Smooth muscle cell of the umbilical artery (primary cell): ENCODE data around the gene OSGEP. TPM values are rescaled to one million over a fixed set of nuclear protein-coding genes. Genes with fewer than 3 reads are reported as not detected.

ENCODE experiments used
- total RNA-seq: library from RNA; depleted of rRNA; stranded (reverse); fragments of >200 nt; gene quantifications from 2 replicates; pipeline ENCODE4 v1.2.3, GENCODE V29; 2014

Gene OSGEP
- 20.3 and 31.2 TPM in 2 replicates for total RNA-seq

DNA sequence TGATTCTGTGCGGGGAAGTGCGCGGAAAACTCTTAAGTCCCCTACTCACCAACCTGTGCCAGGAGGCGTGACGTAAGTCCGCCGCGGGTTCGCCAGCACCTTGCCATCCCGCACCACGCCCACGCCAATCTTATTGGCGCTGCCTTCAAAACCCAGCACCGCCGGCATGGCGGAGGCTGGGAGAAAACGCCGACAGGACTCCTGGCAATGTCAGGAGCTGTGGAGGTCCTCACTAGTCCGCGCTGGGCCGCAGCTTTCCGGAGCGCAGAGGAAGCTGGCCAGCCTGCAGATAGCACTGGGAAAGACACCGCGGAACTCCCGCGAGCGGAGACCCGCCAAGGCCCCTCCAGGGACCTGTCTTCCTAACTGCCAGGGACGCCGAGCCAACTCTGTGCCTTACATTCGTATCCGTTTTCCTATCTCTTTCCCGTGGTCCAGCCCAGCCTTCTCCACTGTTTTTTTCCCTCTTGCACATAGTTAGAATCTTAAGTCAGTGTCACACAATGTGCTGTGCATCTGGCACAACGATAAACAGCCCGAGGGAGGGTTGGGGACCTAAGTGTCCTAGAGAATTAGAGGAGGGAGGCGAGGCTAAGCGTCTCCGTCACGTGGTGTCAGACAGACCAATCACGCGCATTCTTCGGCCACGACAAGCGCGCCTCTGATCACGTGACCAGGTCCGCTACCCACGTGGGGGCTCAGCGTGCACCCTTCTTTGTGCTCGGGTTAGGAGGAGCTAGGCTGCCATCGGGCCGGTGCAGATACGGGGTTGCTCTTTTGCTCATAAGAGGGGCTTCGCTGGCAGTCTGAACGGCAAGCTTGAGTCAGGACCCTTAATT is at the start of gene OSGEP, which contains the start of gene APEX1:
TSS of gene OSGEP (minus strand) at position 297 of the 839 bp plus-strand sequence. CDS start at position 168, 129 bp downstream.
TSS of gene APEX1 (plus strand) at position 711 of the 839 bp plus-strand sequence. CDS start 420 bp downstream, outside the sequence.

DNA sequence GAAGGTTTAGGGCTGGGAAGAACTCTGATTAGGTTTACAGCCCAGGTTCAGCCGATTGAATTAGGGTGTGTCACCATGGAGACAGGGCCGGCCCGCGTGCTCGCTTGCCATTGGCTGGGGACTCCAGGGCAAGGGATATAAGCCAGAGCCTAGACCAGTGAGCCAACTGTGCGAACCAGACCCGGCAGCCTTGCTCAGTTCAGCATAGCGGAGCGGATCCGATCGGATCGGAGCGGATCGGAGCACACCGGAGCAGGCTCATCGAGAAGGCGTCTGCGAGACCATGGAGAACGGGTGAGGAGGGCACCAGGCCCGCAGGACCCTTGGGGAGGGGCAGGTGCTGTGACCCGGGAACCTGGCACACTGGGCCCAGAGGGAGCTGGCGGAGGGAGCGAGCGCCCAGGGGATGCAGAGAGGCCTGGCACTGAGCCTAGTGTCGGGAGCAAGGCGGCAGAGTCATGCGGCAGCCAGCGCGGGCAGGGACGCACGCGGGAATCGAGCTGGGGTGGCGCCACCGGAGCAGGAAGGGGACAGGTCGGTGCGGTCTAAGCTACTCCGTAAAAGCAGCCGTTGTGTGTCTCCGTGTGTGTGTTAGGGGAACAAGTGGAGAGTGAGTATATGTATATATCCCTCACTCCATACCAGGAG is 14.8 kb upstream of the OSGEP start, which contains the start of gene PNP:
TSS of gene PNP (plus strand) at position 165 of the 648 bp plus-strand sequence. CDS start at position 284, 119 bp downstream.

DNA sequence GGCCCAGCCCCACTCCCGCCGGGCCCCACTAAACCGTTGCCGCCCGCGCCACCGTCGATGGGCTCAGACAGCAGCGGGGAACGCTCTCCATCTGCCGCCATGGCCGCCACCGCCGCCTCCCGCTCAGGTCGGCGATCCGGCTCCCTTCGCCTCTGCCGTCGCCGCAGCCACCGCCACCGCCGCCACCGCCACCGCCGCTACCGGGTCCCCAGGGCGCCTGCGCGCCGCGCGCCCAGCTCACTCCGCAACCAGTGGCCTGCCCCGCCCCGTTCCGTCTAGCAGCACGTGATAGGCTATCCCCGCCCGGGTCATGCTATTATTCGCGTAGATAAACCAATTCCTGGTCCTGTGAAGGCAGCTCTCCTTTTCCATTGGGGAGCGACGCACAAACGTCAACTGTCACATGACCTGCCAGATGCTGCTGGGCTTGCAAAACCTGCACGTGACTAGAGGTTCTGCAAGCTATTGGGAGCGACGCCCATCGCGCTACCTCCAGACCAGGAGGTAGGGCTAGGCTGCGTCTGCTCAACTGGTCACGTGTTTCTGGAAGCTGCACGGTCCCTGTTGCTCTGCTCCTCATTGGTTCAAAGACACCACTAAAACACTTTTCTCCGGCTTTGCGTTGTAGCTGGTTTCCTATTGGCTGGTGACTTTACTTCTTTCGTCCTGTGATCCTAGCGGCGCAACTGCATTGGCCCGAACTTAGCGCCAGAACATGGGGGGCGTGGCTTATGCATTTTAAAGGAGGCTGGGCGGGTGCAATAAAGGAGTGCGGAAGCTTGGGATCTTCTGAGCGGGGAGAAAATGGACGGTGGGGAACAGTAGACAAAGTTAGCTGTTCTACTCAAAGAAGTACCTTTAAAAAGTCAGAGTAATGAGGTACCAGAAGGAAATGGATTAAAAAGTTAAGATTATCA is 6.9 kb upstream of the OSGEP start, which contains the start of gene PIP4P1:
TSS of gene PIP4P1 (minus strand) at position 210 of the 917 bp plus-strand sequence. CDS start at position 101, 109 bp downstream.

DNA sequence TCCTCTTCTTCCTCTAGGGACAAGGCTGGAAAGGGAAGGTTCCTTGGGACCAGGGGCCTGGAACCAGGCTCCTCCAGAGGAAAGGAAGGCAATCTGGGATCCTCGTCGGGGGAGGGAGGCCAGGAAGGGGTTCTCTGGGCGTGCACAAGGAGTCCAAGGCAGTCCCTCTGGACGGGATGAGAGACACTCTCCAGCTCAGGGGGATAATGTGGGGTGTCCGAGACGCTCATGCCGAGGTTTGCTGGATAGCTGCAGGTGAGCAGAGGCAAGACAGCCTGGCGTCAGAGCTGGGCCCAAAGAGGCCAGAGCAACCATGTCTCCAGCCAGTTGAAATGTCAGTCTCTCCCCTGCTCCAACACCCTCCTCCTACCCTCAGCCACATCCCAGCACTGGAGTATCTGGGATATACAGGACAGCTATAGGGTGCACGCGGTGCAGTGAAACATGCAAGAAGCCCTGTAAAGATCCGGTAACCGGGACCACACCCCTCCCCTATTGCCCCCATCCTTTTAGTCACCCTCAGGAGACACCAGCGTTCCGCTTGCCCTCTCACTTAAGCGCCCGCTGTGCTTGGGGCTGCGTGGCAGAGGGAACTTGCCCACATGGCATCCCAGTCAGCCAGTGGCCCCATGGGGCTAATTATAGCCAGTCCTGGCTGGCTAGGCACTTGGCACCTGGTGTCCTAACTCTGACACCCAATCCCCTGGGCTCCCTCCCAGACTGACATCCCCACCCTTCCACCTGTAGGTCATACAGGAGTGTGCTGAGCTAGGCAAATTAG is 18.8 kb downstream of the OSGEP start, which contains the start of gene KLHL33:
TSS of gene KLHL33 (minus strand) at position 585 of the 781 bp plus-strand sequence. CDS start at position 230, 355 bp downstream.

DNA sequence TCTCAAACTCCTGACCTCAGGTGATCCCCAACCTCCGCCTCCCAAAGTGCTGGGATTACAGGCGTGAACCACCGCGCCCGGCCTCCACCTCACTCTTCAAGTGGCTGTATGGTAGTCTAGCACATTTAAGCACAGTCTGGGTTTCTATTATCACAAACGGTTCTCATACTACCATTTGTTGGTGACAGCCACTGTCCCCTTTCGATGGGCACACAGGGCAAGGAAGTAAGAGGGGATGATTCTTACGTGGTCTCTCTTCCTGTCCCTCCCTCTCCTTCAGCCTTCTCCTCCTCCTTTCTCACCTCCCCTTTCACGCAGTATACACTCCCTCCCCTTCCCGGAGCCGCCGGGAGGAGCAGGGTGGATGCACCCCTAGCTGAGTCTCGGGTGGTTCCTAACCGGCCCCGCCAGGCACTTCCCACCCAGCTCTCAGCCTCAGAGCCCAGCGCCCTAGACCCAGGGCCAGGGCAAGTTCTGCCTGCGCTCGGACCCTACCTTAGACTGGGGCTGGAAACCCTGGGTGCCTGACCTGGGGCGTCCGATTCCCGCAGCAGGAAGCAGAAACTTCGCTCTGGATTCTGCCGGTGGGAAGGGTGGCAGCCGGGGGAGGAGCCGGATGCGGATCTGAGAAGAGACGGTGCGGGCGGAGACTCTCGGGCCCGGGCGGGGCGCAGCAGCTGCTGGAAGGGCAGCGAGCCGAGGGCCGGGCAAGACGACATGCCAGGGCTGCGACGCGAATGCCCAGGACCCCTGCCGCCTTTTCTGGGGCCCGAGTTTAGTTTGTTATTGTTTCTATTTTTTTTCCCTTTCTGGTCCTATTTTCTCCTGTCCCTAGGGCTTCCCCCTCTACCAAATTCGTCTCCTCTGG is 41.5 kb downstream of the OSGEP start, which contains the start of gene TEP1:
TSS of gene TEP1 (minus strand) at position 626 of the 868 bp plus-strand sequence. CDS start 5,062 bp downstream, outside the sequence.

Other genes with a start within 250 kb of the OSGEP start
- gene OR11H6, start 231.1 kb downstream of the OSGEP start, total RNA-seq, result not detected in 2 replicates
- gene OR11H7, start 225.8 kb downstream of the OSGEP start, total RNA-seq, result not detected in 2 replicates
- not detected in 2 replicates for gene OR11H4, start 215.5 kb downstream of the OSGEP start, total RNA-seq
- gene TTC5, start 148.9 kb downstream of the OSGEP start, total RNA-seq, result 32.5 and 34.7 TPM in 2 replicates
- gene CCNB1IP1, start 121.5 kb downstream of the OSGEP start, total RNA-seq, result 42.1 and 53.4 TPM in 2 replicates
- gene PARP2, start 111.2 kb downstream of the OSGEP start, total RNA-seq, result 7.4 and 11.0 TPM in 2 replicates
- gene TEP1, start 41.3 kb downstream of the OSGEP start, total RNA-seq, result 17.8 and 32.6 TPM in 2 replicates
- gene KLHL33, start 18.6 kb downstream of the OSGEP start, total RNA-seq, result under 0.01 and 0.05 TPM in 2 replicates
- 28.8 and 50.2 TPM in 2 replicates for gene APEX1, start 414 bp upstream of the OSGEP start, total RNA-seq
- 17.3 and 20.2 TPM in 2 replicates for gene PIP4P1, start 6.6 kb upstream of the OSGEP start, total RNA-seq
- 19.3 and 53.7 TPM in 2 replicates for gene PNP, start 14.6 kb upstream of the OSGEP start, total RNA-seq
- gene RNASE10, start 50.7 kb upstream of the OSGEP start, total RNA-seq, result not detected in 2 replicates
- not detected in 2 replicates for gene RNASE9, start 106.2 kb upstream of the OSGEP start, total RNA-seq
- not detected in 2 replicates for gene RNASE11, start 133.2 kb upstream of the OSGEP start, total RNA-seq
- not detected in 2 replicates for gene RNASE12, start 136.6 kb upstream of the OSGEP start, total RNA-seq
- not detected in 2 replicates for gene OR6S1, start 186.9 kb upstream of the OSGEP start, total RNA-seq
- gene RNASE4, start 229.7 kb upstream of the OSGEP start, total RNA-seq, result 19.6 and 23.4 TPM in 2 replicates
- gene ANG, start 234.0 kb upstream of the OSGEP start, total RNA-seq, result 3.9 and 8.3 TPM in 2 replicates